KMS-11 (cell line): ENCODE results near the gene SIM1.
"Not testable (repeated sequence)": the region's sequence is repeated elsewhere in the genome, so short reads cannot be mapped to it uniquely, and the experiment has no call there.

Experiments
- H2AFZ ChIP-seq: fragments of 200-600 bp; sonication (generic); 2 replicates; pipeline ENCODE4 v1.6.1; 2016; ENCODE audit warnings: antibody characterized with exemption, mixed run types, low read depth
- H3K27ac ChIP-seq: fragments of 200-600 bp; sonication (generic); 2 replicates; pipeline ENCODE4 v1.6.1; 2016; ENCODE audit warnings: mild to moderate bottlenecking, mixed run types
- H3K27me3 ChIP-seq: fragments of 200-600 bp; sonication (generic); 2 replicates; pipeline ENCODE4 v1.6.1; 2017; ENCODE audit warnings: mild to moderate bottlenecking, low read depth, mixed run types, moderate library complexity; ENCODE audit not compliant: insufficient read depth
- H3K36me3 ChIP-seq: fragments of 200-600 bp; sonication (generic); 2 replicates; pipeline ENCODE4 v1.6.1; 2017; ENCODE audit warnings: mild to moderate bottlenecking, mixed run types; ENCODE audit not compliant: insufficient read depth
- H3K4me1 ChIP-seq: fragments of 200-600 bp; sonication (generic); 2 replicates; pipeline ENCODE4 v1.6.1; 2016; ENCODE audit warnings: mild to moderate bottlenecking, low read depth, mixed run types; ENCODE audit not compliant: poor library complexity, severe bottlenecking
- H3K4me2 ChIP-seq: fragments of 200-600 bp; sonication (generic); 2 replicates; pipeline ENCODE4 v1.7.0; 2016; ENCODE audit warnings: mild to moderate bottlenecking, mixed run types
- H3K4me3 ChIP-seq: fragments of 200-600 bp; sonication (generic); IDR thresholded peaks from 2 replicates; pipeline ENCODE4 v1.6.1; 2017; ENCODE audit warnings: low read depth, low read length, mixed read lengths; ENCODE audit not compliant: insufficient read depth
- H3K79me2 ChIP-seq: fragments of 200-600 bp; sonication (generic); 2 replicates; pipeline ENCODE4 v1.6.1; 2016; ENCODE audit warnings: low read depth, mixed run types; ENCODE audit not compliant: insufficient read depth
- H3K9ac ChIP-seq: fragments of 200-600 bp; sonication (generic); 2 replicates; pipeline ENCODE4 v1.6.1; 2016; ENCODE audit warnings: mild to moderate bottlenecking, mixed run types
- H4K20me1 ChIP-seq: fragments of 200-600 bp; sonication (generic); 2 replicates; pipeline ENCODE4 v1.6.1; 2016; ENCODE audit warnings: mild to moderate bottlenecking, mixed run types; ENCODE audit not compliant: insufficient read depth
- CTCF ChIP-seq: fragments of 200-600 bp; sonication (generic); conservative IDR thresholded peaks from 2 replicates; pipeline ENCODE4 v1.6.1; 2017; ENCODE audit warnings: low read depth, mild to moderate bottlenecking, antibody characterized with exemption, low read length, moderate library complexity, mixed read lengths

The SIM1 gene

GRCh38 chr6:100371591-100371990 is 93.1 kb downstream of the SIM1 start:
- TF ChIP-seq CTCF, result no peak
- Histone ChIP-seq H3K36me3 (no peaks in the 10 kb centered on the region), H2AFZ (no peak overlapping the region), H3K27ac (no peak overlapping the region), H4K20me1 (no peaks in the 10 kb centered on the region), H3K79me2 (no peaks in the 10 kb centered on the region), H3K4me1 (no peaks in the 10 kb centered on the region), H3K9ac (no peak overlapping the region), H3K4me2 (no peak overlapping the region), H3K27me3 (no peaks in the 10 kb centered on the region), H3K4me3 (no peak overlapping the region)

- Histone ChIP-seq H3K9ac (no peak overlapping the region), H3K36me3 (no peaks in the 10 kb centered on the region), H3K79me2 (no peaks in the 10 kb centered on the region), H4K20me1 (no peaks in the 10 kb centered on the region), H2AFZ (no peak overlapping the region), H3K4me2 (no peak overlapping the region), H3K27ac (no peak overlapping the region), H3K27me3 (no peaks in the 10 kb centered on the region), H3K4me3 (no peak overlapping the region), H3K4me1 (no peaks in the 10 kb centered on the region)
- TF ChIP-seq CTCF, result peak; percentile 28; the same call in 1 of the 2 replicates
These were observed 94.5 kb downstream of the SIM1 start for GRCh38 chr6:100370265-100370664.

- Histone ChIP-seq H3K4me3 (no peak overlapping the region), H3K27ac (no peak overlapping the region), H3K36me3 (no peaks in the 10 kb centered on the region), H3K79me2 (no peaks in the 10 kb centered on the region), H3K27me3 (no peaks in the 10 kb centered on the region), H3K4me1 (no peaks in the 10 kb centered on the region), H4K20me1 (no peaks in the 10 kb centered on the region), H3K4me2 (no peak overlapping the region), H3K9ac (no peak overlapping the region), H2AFZ (no peak overlapping the region)
- no peak for TF ChIP-seq CTCF
These were observed 98.3 kb downstream of the SIM1 start for GRCh38 chr6:100366419-100366818.

- Histone ChIP-seq H3K9ac (no peak overlapping the region), H3K27ac (no peak overlapping the region), H3K36me3 (no peaks in the 10 kb centered on the region), H3K27me3 (no peaks in the 10 kb centered on the region), H4K20me1 (no peaks in the 10 kb centered on the region), H3K79me2 (no peaks in the 10 kb centered on the region), H3K4me3 (no peak overlapping the region), H3K4me1 (no peaks in the 10 kb centered on the region), H2AFZ (no peak overlapping the region), H3K4me2 (no peak overlapping the region)
- TF ChIP-seq CTCF, result no peak
These were observed 101.1 kb downstream of the SIM1 start for GRCh38 chr6:100363651-100364050.

- not testable (repeated sequence) for H3K36me3 ChIP-seq, H3K4me2 ChIP-seq, H4K20me1 ChIP-seq, H2AFZ ChIP-seq, H3K79me2 ChIP-seq, H3K27me3 ChIP-seq, H3K4me3 ChIP-seq, H3K4me1 ChIP-seq, H3K9ac ChIP-seq, H3K27ac ChIP-seq
These were observed 109.7 kb downstream of the SIM1 start for GRCh38 chr6:100354736-100355641.
